Activated T-helper 2 cell treated with anti-CD3 and anti-CD28 coated beads, Interferon-gamma antibody, Interleukin-2, Interleukin-4, amounts not matched to agents 10 μg/mL and 5 μg/mL and 100 μg/mL, durations not matched to agents 14 hours and 24 hours and 36 hours (primary cell): ENCODE data around the gene SST. TPM values are rescaled to one million over a fixed set of nuclear protein-coding genes. Genes with fewer than 3 reads are reported as not detected.

Experiments
- total RNA-seq: library from RNA; stranded (reverse); gene quantifications from 2 replicates; pipeline ENCODE4 v1.2.3, GENCODE V29; 2022

SST gene
- total RNA-seq, 1 donor from 2014 or later = not detected

Other genes with a start within 250 kb of the SST start
- not detected in 2 replicates for gene RTP2, start 32.2 kb upstream of the SST start, total RNA-seq
- 12.0 and 16.5 TPM in 2 replicates for gene BCL6, start 75.1 kb upstream of the SST start, total RNA-seq